HG03469 (cell line): Measurements from ENCODE around the gene ZNF813.

Experiments
- ATAC-seq: cut with Tn5 transposase; IDR thresholded peaks from one replicate; pipeline ENCODE4 v1.9.1; 2021; ENCODE audit warnings: mild to moderate bottlenecking, moderate library complexity, moderate number of reproducible peaks; ENCODE audit not compliant: unreplicated experiment

The ZNF813 gene

GRCh38 chr19:53519446-53519845 is 51.9 kb downstream of the ZNF813 start:
- no peak for ATAC-seq

GRCh38 chr19:53520163-53520546 is 52.6 kb downstream of the ZNF813 start:
- no peak for ATAC-seq

- peak; percentile 94 for ATAC-seq
These were observed 53.2 kb downstream of the ZNF813 start for GRCh38 chr19:53520547-53521372.

GRCh38 chr19:53521373-53522202 is 54.1 kb downstream of the ZNF813 start:
- ATAC-seq = no peak

- ATAC-seq = no peak
These were observed 58.4 kb downstream of the ZNF813 start for GRCh38 chr19:53525922-53526321.

- no peak for ATAC-seq
These were observed 63.1 kb downstream of the ZNF813 start for GRCh38 chr19:53530622-53531021.

GRCh38 chr19:53531457-53531856 is 63.9 kb downstream of the ZNF813 start:
- no peak for ATAC-seq

- ATAC-seq = no peak
These were observed 64.8 kb downstream of the ZNF813 start for GRCh38 chr19:53532362-53532761.

- no peak for ATAC-seq
These were observed 68.7 kb downstream of the ZNF813 start for GRCh38 chr19:53536225-53536548.

- ATAC-seq = no peak
These were observed 69.6 kb downstream of the ZNF813 start for GRCh38 chr19:53537121-53537520.

GRCh38 chr19:53537521-53538377 is 70.2 kb downstream of the ZNF813 start, which contains the start of gene ZNF331:
TSS of gene ZNF331 (plus strand) at chr19:53538145. CDS start at chr19:53569377, 31,232 bp downstream.
- ATAC-seq = peak; percentile 51

- no peak for ATAC-seq
These were observed 71.0 kb downstream of the ZNF813 start for GRCh38 chr19:53538378-53539109.

- no peak for ATAC-seq
These were observed 72.6 kb downstream of the ZNF813 start for GRCh38 chr19:53540091-53540490.

GRCh38 chr19:53541971-53542370 is 74.4 kb downstream of the ZNF813 start:
- no peak for ATAC-seq

- ATAC-seq = no peak
These were observed 77.9 kb downstream of the ZNF813 start for GRCh38 chr19:53545271-53546065.
